GM19455 (cell line): Measurements from ENCODE around the gene AMMECR1.
"Not testable (repeated sequence)": the region's sequence is repeated elsewhere in the genome, so short reads cannot be mapped to it uniquely, and the experiment has no call there.

Experiments used
- ATAC-seq: cut with Tn5 transposase; IDR thresholded peaks from one replicate; pipeline ENCODE4 v1.9.1; 2021; ENCODE audit not compliant: unreplicated experiment

Gene AMMECR1

GRCh38 chrX:110259117-110259516, 58.8 kb downstream of the AMMECR1 start:
- no peak for ATAC-seq

- ATAC-seq, result no peak
Observed at GRCh38 chrX:110258552-110258951, 59.3 kb downstream of the AMMECR1 start.

GRCh38 chrX:110257889-110258288, 60.0 kb downstream of the AMMECR1 start:
- ATAC-seq, result no peak

- no peak for ATAC-seq
Observed at GRCh38 chrX:110252711-110253110, 65.2 kb downstream of the AMMECR1 start.

- no peak for ATAC-seq
Observed at GRCh38 chrX:110251961-110252360, 65.9 kb downstream of the AMMECR1 start.

- ATAC-seq, result no peak
Observed at GRCh38 chrX:110251526-110251925, 66.4 kb downstream of the AMMECR1 start.

GRCh38 chrX:110250847-110251246, 67.0 kb downstream of the AMMECR1 start:
- ATAC-seq, result no peak

- ATAC-seq, result no peak
Observed at GRCh38 chrX:110248578-110248977, 69.3 kb downstream of the AMMECR1 start.

GRCh38 chrX:110245011-110245410, 72.9 kb downstream of the AMMECR1 start:
- ATAC-seq, result no peak

GRCh38 chrX:110242371-110242770, 75.5 kb downstream of the AMMECR1 start:
- no peak for ATAC-seq

- ATAC-seq, result no peak
Observed at GRCh38 chrX:110241816-110242215, 76.1 kb downstream of the AMMECR1 start.

- ATAC-seq, result not testable (repeated sequence)
Observed at GRCh38 chrX:110238259-110238658, 79.6 kb downstream of the AMMECR1 start.

GRCh38 chrX:110231485-110231884, 86.4 kb downstream of the AMMECR1 start:
- ATAC-seq, result not testable (repeated sequence)

GRCh38 chrX:110229497-110230111, 88.3 kb downstream of the AMMECR1 start:
- ATAC-seq, result not testable (repeated sequence)

- ATAC-seq, result no peak
Observed at GRCh38 chrX:110228453-110228852, 89.4 kb downstream of the AMMECR1 start.

- ATAC-seq, result no peak
Observed at GRCh38 chrX:110226931-110227330, 91.0 kb downstream of the AMMECR1 start.

- ATAC-seq, result no peak
Observed at GRCh38 chrX:110224926-110225617, 92.8 kb downstream of the AMMECR1 start.

- no peak for ATAC-seq
Observed at GRCh38 chrX:110222497-110223257, 95.2 kb downstream of the AMMECR1 start.

- ATAC-seq, result no peak
Observed at GRCh38 chrX:110219920-110220319, 98.0 kb downstream of the AMMECR1 start.

- no peak for ATAC-seq
Observed at GRCh38 chrX:110218591-110218990, 99.3 kb downstream of the AMMECR1 start.

- no peak for ATAC-seq
Observed at GRCh38 chrX:110216027-110216426, 101.9 kb downstream of the AMMECR1 start.

GRCh38 chrX:110215411-110215810, 102.5 kb downstream of the AMMECR1 start:
- ATAC-seq, result no peak
